GM18517 (cell line): ENCODE data around the gene TTC23.
"Not testable (repeated sequence)": the region's sequence is repeated elsewhere in the genome, so short reads cannot be mapped to it uniquely, and the experiment has no call there.

Source experiments
- ATAC-seq: cut with Tn5 transposase; IDR thresholded peaks from one replicate; pipeline ENCODE4 v1.9.1; 2021; ENCODE audit warnings: mild to moderate bottlenecking, moderate library complexity; ENCODE audit not compliant: unreplicated experiment

TTC23 gene

GRCh38 chr15:99122831-99123712 lies 126.3 kb downstream of the TTC23 start:
- ATAC-seq: no peak

DNA sequence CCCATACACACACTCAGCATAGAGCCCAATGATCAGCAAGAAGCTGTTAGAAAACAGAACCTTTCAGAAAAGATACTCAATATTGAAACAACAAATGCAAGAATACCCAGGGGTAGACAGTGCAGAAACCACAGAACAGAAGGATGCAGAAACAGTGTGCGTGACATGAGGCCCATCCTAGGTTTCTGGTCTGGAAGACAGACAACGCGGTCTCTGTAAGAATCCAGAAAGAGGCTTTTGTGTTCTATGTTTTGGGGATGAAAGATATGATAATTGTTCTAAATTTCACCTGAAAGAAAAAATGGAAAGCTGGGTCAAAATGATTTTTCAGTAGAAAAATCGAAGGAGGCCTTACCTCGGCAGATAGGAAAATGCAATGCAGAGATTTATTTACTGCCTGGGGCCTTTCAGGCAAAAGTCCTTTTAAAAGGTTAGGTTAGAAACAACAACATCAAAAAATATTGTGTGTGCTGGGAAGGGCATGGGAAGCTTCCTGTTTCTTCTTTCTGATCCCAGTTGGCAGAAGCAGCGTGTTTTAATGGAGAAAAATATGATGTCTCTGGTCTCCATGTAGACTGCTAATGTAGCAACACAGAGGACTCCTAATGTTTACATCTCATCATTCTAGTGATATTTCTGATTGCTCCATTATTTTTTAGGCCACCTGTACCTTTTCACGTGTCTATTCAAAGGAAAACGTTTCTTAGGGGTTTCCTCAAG lies 127.5 kb downstream of the TTC23 start:
- ATAC-seq: no peak

DNA sequence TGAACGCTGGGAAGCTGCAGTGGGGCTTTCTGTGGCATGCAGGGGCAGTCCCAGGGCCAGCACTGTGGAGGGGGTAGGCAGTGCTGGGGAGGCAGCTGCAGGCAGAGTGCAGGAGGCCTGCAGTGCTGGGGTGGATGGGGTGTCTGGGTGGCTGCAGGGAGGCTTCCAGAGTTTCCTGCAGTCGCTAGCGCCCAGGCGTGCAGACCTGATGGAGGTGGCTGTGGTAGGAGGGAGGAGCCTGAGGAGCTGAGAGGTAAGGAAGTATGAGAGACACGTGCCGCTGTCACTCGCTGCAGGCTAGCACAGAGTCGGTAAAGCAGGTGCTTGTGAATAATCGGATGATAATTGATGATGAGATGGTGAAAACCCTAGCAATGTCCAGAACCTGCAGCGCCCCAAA lies 128.2 kb downstream of the TTC23 start:
- no peak for ATAC-seq

GRCh38 chr15:99120050-99120777 lies 129.2 kb downstream of the TTC23 start:
- no peak for ATAC-seq

DNA sequence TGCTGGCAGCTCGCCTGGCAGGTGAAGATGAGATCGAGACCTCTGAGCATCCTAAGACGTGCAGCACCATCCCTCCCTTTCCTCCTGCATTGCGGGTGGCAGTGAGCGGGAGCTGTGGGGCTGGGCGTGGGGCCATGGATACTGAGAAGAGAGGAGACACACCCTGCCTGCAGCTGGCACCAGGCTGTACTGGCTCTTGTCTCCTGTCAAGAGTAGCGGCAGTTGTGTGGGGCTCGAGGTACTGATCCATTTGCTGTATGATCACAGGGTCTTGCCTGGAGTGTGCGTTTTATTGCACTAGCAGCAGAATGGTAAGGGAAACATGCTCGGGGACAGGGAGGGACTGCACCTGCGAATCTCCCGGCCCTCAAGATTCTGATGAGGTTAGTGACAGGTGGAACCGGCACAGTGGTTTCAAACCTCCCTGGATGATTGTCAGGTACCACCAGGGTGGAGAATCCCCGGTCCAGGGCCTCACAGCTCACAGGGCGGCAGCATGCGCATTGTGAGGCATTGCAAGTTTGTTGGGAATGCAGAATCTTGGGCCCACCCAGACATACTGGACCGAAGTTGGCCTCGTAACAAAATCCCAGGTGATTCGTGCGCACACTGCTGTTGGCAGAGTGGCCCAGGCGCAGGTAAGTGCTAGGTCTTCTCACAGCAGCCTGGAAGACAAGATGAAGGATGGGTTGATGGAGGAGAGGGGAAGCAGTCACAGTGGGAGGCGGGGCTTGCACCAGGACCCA lies 130.4 kb downstream of the TTC23 start:
- ATAC-seq: no peak

- ATAC-seq: no peak
Measured at GRCh38 chr15:99118258-99118632, 131.1 kb downstream of the TTC23 start.

DNA sequence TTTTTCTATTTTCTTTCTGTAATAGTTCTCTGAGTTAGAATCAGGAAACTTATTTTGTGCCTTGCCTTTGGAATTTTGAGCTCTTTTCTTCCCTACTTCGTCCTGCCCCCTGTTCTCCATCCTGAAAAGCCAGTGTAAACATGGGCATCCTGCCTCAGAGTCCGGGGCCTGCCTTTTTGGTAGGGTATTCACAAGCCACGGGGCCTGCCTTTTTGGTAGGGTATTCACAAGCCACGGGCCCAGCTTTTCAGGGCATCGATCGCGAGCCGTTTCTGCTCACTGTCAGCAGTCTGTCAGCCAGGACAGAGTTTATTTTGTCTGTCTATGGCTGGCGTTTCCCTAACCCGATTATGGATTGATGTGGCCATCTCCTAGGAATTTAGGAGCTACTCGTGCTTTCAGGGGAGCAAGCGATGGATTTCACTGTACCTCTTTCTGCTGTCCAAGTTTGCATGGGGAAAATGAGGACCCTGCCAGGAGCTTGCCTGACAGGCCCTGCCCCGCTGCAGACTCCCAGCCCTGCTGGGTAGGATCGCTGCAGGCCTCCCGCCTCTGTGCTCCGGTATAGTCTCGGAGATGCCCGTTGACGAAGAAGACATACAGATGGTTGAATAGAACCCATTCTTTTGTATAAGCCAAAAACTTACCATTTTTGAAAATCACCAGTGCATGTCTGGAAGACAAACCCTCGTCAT lies 131.7 kb downstream of the TTC23 start:
- ATAC-seq: no peak

DNA sequence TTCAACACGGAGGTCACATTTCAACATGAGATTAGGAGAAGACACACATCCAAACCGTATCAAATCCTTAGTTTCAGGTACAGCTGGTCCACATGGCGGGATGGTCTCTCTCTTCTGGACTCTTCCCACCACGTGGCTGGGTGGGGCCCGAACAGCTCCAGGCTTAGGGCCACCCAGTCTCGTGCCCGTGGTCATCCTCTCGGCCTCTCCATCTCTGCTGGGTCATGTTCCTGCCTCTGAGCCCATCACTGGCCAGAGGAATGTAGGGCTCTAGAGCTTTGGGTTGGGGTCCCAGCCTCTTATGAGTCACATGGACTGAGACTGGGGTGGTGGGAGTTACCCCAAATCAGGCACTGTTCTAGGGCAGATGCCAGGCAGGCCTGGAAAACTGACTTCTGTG lies 132.3 kb downstream of the TTC23 start:
- no peak for ATAC-seq

DNA sequence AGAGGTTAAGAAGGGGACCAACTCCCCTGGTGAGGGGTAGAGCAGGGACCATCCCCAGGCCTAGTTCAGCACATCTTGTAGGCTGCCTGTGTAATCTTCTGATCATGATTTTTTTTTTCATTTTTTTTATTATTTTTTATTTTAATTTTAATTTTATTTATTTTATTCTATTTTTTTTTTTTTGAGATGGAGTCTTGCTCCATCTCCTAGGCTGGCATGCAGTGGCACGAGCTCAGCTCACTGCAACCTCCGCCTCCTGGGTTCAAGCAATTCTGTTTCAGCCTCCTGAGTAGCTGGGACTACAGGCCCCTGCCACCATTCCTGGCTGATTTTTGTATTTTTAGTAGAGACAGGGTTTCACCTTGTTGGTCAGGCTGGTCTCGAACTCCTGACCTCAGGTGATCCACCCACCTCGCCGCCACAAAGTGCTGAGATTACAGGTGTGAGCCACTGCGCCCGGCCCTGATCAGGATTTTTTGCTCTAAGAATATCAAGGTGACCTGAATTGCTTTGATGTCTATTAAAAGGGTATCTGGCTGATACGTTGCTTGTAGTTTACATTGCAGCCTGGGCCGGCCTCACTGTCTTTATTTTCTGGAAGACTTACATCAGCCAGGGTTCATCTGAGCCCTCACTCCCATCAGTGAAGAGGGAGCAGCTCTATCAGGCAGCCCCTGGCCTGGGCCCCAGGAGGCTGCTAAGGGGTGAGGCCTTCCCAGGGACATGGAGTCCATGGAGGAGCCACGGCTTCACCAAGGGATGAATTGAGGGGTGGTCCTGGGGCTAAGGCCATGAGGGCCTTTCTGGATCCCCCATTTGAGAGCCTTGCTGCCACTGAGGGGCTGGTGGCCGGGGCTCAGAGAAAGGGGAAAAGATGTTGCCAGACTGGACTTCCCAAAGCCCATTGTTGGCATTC lies 133.8 kb downstream of the TTC23 start:
- no peak for ATAC-seq

DNA sequence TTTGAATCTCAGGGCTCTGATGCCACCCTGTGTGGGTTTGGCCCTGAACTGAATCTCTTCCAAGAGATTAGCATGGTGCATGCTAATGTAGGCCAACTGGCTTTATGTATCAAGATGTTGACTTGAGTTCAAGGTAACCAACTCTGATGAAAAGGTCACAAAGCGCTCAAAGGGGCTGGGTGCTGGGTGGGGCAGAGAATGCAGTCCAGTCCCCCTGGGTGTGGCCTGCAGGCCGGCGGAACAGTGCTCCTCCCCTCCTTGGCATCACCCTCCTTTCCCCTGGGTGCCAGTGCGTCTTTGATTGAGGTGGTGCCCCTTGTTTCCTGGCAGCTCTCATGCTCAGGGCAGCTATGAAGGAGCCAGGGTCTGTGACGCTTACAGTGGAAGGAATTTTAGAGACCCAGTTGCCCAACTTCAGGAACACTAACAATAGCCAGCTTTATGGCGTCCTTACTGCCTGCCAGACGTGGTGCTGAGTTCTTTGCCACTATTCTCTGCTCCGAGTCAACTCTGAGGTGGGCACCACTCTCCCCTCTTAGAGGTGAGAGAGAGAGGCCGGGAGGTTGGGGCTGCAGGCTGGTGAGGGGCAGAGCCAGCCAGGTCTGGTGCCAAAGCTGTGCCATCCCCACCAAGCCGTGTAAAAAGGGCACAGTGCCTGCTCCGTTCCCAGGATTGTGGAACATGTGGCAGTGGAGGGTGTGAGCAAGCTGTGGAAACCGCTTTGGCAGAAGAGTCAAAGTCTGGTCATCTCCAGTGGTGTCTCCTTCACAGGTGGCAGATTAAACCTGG lies 134.7 kb downstream of the TTC23 start:
- ATAC-seq: no peak

DNA sequence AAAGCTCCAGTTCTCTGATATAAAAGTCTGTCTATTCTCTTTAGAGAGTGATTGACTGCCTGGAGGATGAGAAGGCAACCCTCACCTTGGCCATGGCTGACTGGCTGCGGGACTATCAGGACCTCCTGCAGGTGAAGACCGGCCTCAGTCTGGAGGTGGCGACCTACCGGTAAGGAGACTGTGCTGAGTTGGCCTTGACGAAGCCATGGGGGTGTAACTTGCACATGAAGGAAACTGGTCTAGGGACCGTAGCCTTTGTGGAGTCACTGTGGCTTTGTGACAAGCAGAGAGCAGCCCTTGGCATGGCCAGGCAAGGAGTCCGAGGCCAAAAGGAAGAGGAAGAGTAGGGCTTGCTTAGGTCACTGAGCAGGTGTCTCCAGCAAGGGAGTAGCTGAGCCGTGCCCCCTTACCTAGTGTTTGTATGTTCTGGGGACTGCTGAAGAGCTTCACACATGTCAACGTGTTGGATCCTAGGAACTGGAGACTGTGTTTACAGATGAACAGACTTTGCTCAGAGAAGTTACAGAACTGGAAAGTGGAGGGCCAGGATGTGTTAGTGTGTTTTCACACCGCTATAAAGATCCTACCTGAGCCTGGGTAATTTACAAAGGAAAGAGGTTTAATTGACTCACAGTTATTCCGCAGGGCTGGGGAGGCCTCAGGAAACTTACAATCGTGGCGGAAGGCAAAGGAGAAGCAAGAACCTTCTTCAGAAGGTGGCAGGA lies 135.7 kb downstream of the TTC23 start:
- no peak for ATAC-seq

- ATAC-seq: not testable (repeated sequence)
Measured at GRCh38 chr15:99111641-99112040, 137.7 kb downstream of the TTC23 start.

- no peak for ATAC-seq
Measured at GRCh38 chr15:99110581-99111320, 138.6 kb downstream of the TTC23 start.

GRCh38 chr15:99110093-99110492 lies 139.3 kb downstream of the TTC23 start:
- ATAC-seq: no peak

DNA sequence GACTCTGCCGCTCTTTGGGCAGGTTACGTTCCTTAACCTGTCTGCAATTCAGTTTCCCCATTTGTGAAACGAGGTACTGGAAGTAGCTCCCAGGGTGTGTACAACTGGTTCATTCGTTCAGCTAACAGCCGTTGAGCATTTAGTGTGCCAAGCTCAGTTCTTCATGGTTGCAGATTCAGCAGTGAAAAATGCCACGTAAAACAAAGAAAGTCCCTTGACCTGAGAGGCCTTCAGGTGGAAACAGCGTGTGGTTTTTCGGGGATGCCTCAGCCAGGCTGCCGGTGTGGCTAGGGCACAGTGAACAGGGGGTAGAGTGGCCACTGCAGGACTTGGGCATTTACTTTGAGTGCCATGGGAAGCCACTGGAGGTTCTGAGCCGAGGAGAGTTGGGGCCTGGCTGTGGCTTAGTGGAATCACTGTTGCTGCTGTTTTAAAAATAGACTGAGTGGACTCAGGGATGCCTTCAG lies 139.8 kb downstream of the TTC23 start:
- no peak for ATAC-seq

DNA sequence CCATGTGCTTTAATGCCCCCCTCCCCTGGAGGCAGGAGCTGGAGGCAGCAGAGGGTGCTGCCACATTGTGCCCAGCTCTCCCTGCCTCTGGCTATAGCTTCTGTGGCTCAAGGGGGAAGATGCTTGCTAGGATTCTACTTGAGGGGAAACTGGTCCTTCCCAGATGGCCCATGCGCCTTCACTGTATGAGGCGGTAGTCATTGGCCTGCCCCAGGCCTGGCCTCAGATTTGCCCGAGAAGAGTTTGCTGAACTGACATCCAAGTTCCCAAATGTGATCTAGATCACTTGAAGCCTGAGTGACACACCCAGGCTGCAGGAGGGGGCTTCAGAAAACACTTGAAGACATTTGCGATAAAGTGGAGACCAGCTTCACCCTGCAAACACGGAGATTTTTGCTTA lies 140.4 kb downstream of the TTC23 start:
- ATAC-seq: no peak
